HepG2 (cell line): Measurements from ENCODE around the gene CALML5. TPM values are rescaled to one million over a fixed set of nuclear protein-coding genes. Genes with fewer than 3 reads are reported as not detected.
A peak's percentile ranks its signal among the peaks of the same experiment; 100 is the strongest.

Experiments
- ATAC-seq: fragments of 200-7000 bp; cut with Tn5 transposase; 3 replicates; pipeline ENCODE4 v1.9.1; 2020; ENCODE audit warnings: mild to moderate bottlenecking, moderate library complexity
- BruUV-seq: library from RNA; stranded (reverse); fragments of 400-500 nt; replicated peaks from 2 replicates; lab custom pipeline; 2021; lab: Mats Ljungman, UMichigan
- CTCF ChIA-PET: fragments of 300-600 bp; formaldehyde crosslinking; extraction: SDS; loops from one replicate; lab custom pipeline; 2021; ENCODE audit warnings: low total read pairs, inconsistent platforms, low intra/inter-chr PET ratio; lab: Yijun Ruan, JAX
- POLR2A ChIA-PET: fragments of 350-600 bp; sonication (Branson Sonifier 250); formaldehyde crosslinking; loops from one replicate; lab custom pipeline; 2020; ENCODE audit warnings: antibody characterized with exemption, inconsistent platforms; lab: Yijun Ruan, JAX
- DNase-seq: peaks from one replicate; pipeline ENCODE4 v3.0.0-alpha.2; 2015; ENCODE audit warnings: low spot score
- FAIRE-seq: peaks from 3 replicates; lab custom pipeline; 2011; peaks lifted over from hg19 to GRCh38; lab: Jason Lieb, UNC
- H2AFZ ChIP-seq: one replicate; pipeline ENCODE4 v1.6.1; 2011; ENCODE audit warnings: low read length, inconsistent platforms
- H3K27ac ChIP-seq: fragments of 300-600 bp; 3 replicates; pipeline ENCODE4 v1.8.0; 2011; ENCODE audit warnings: mixed run types, mild to moderate bottlenecking, mixed read lengths, low read length, inconsistent platforms; ENCODE audit not compliant: insufficient read depth; ENCODE audit errors: extremely low read length
- H3K27me3 ChIP-seq, 2 experiments: fragments of 200-600 bp in 1 of 2; 2 replicates in 1 of 2; 3 replicates in 1 of 2; pipeline versions ENCODE4 v1.6.0 to v1.8.0; 2011; ENCODE audit warnings: low read length in 2 of 2, mild to moderate bottlenecking in 2 of 2, moderate library complexity in 2 of 2, inconsistent platforms in 1 of 2; ENCODE audit not compliant: insufficient read depth in 2 of 2, control insufficient read depth in 1 of 2
- H3K36me3 ChIP-seq, 2 experiments: fragments of 200-600 bp in 1 of 2; replicated peaks in 1 of 2; 2 replicates in 1 of 2; 3 replicates in 1 of 2; pipeline versions ENCODE4 v1.5.1 to v1.8.0; 2011; ENCODE audit warnings: low read length in 2 of 2, inconsistent platforms in 1 of 2; ENCODE audit not compliant: insufficient read depth in 2 of 2, control insufficient read depth in 1 of 2
- H3K4me1 ChIP-seq: 2 replicates; pipeline ENCODE4 v1.5.1; 2012; ENCODE audit warnings: low read length, inconsistent platforms; ENCODE audit not compliant: insufficient read depth
- H3K4me2 ChIP-seq: 2 replicates; pipeline ENCODE4 v1.6.0; 2011; ENCODE audit warnings: low read depth, low read length, inconsistent platforms
- H3K4me3 ChIP-seq, 3 experiments: fragments of 200-600 bp in 1 of 3; sonication (generic), shearing (Covaris generic) in 1 of 3; replicated peaks in 1 of 3; 2 replicates each; pipeline ENCODE4 v1.5.1; 2011 to 2016; ENCODE audit warnings: low read length in 3 of 3, inconsistent platforms in 2 of 3, low read depth in 2 of 3, mild to moderate bottlenecking in 2 of 3, control low read depth in 1 of 3, mixed read lengths in 1 of 3; ENCODE audit not compliant: insufficient read depth in 1 of 3
- H3K79me2 ChIP-seq: one replicate; pipeline ENCODE4 v1.6.1; 2011; ENCODE audit warnings: low read length, inconsistent platforms; ENCODE audit not compliant: insufficient read depth
- H3K9ac ChIP-seq: 2 replicates; pipeline ENCODE4 v1.6.0; 2011; ENCODE audit warnings: mild to moderate bottlenecking, low read depth, low read length, inconsistent platforms; ENCODE audit not compliant: insufficient read depth
- H3K9me3 ChIP-seq: 2 replicates; pipeline ENCODE4 v1.5.1; 2012; ENCODE audit warnings: mild to moderate bottlenecking, low read length
- H4K20me1 ChIP-seq: 2 replicates; pipeline ENCODE4 v1.6.0; 2011; ENCODE audit warnings: inconsistent platforms, mild to moderate bottlenecking, low read length, moderate library complexity; ENCODE audit not compliant: insufficient read depth
- BHLHE40 ChIP-seq: IDR thresholded peaks from 2 replicates; pipeline ENCODE4 v1.6.1; 2011; ENCODE audit warnings: low read length, improper control_type of control experiment
- DBP ChIP-seq: sonication (generic); formaldehyde crosslinking; IDR thresholded peaks from 2 replicates; pipeline ENCODE4 v1.4.0; 2020; ENCODE audit warnings: missing genetic modification reagents; ENCODE audit errors: not compliant biosample characterization
- GTF2F1 ChIP-seq: fragments of 150-350 bp; IDR thresholded peaks from 2 replicates; pipeline ENCODE4 v1.6.1; 2014; ENCODE audit warnings: low read length
- PAXIP1 ChIP-seq: sonication (generic); formaldehyde crosslinking; conservative IDR thresholded peaks from 2 replicates; pipeline ENCODE4 v1.4.0; 2020; ENCODE audit warnings: mild to moderate bottlenecking, missing genetic modification reagents, moderate library complexity
- ZFP37 ChIP-seq: sonication (generic); formaldehyde crosslinking; IDR thresholded peaks from 2 replicates; pipeline ENCODE4 v1.4.0; 2020; ENCODE audit warnings: missing genetic modification reagents, borderline replicate concordance
- ZNF18 ChIP-seq: sonication (generic); formaldehyde crosslinking; IDR thresholded peaks from 2 replicates; pipeline ENCODE4 v1.8.0; 2022; ENCODE audit warnings: mild to moderate bottlenecking, missing genetic modification reagents; ENCODE audit not compliant: insufficient replicate concordance
- ZNF234 ChIP-seq: sonication (generic); formaldehyde crosslinking; conservative IDR thresholded peaks from 2 replicates; pipeline ENCODE4 v1.5.1; 2020; ENCODE audit warnings: mild to moderate bottlenecking, missing genetic modification reagents
- ZNF275 ChIP-seq: sonication (generic); formaldehyde crosslinking; IDR thresholded peaks from 2 replicates; pipeline ENCODE4 v1.8.0; 2022; ENCODE audit warnings: missing genetic modification reagents, mild to moderate bottlenecking, inconsistent platforms, borderline replicate concordance
- ZNF510 ChIP-seq: sonication (generic); formaldehyde crosslinking; IDR thresholded peaks from 2 replicates; pipeline ENCODE4 v1.4.0; 2020; ENCODE audit warnings: low read depth, mild to moderate bottlenecking, missing genetic modification reagents
- ZNF709 ChIP-seq: sonication (generic); formaldehyde crosslinking; IDR thresholded peaks from 2 replicates; pipeline ENCODE4 v1.5.0; 2020; ENCODE audit warnings: mild to moderate bottlenecking, missing genetic modification reagents
- WGBS: methylation state at CpG from one replicate; pipeline ENCODE4 v1.1.6; 2017; ENCODE audit warnings: low lambda C conversion rate; 5-methylcytosine and 5-hydroxymethylcytosine counted together
- in situ Hi-C: cut with HindIII; loops from 2 replicates; pipeline ENCODE4 v1.10.0; 2017; ENCODE audit warnings: low pct_unique_long_range_greater_than_20kb; ENCODE audit not compliant: extremely low pct_ligation_motif_present
- intact Hi-C: fragments of 100-400 bp; cut with micrococcal nuclease; formaldehyde crosslinking; loops from one replicate; pipeline ENCODE4 v1.10.0; 2022; ENCODE audit not compliant: unreplicated experiment
- polyA plus RNA-seq, 8 experiments: library from polyadenylated mRNA; depleted of rRNA in 3 of 8; stranded (reverse) in 7 of 8; unstranded in 1 of 8; fragments of >200 nt; fragmentation: Illumina TruSeq in 4 of 8; extraction: Trizol in 4 of 8; gene quantifications; 2 replicates each; pipeline versions ENCODE4 v1.2.1 to v1.2.3, GENCODE V29; 2011 to 2016; ENCODE audit warnings: low read depth in 4 of 8, missing spikeins in 1 of 8, mixed read lengths in 1 of 8; ENCODE audit not compliant: insufficient read depth in 1 of 8
- total RNA-seq, 5 experiments: library from RNA; depleted of rRNA; stranded (reverse); fragments of >200 nt; fragmentation: Illumina TruSeq; extraction: Trizol; gene quantifications; 2 replicates each; pipeline ENCODE4 v1.2.3, GENCODE V29; 2016; ENCODE audit warnings: low read depth in 1 of 5
- TF ChIP-seq, protein P1 (sequence below): sonication (generic); formaldehyde crosslinking; IDR thresholded peaks from 2 replicates; pipeline ENCODE4 v1.9.0; 2021; ENCODE audit warnings: missing genetic modification reagents, borderline replicate concordance

Gene CALML5
- total and polyA plus RNA-seq, 2 of the 13 experiments (the other 11 are each of a cell fraction or from before 2014, with no cell fraction given) = not detected

- TF ChIP-seq GTF2F1 = no peak
- TF ChIP-seq ZNF18 (CRISPR knock-in tag) = no peak
- TF ChIP-seq PAXIP1 (CRISPR knock-in tag) = no peak
Measured at GRCh38 chr10:5545011-5545410, 45.6 kb upstream of the CALML5 start (continued).

GRCh38 chr10:5544216-5544805, 44.9 kb upstream of the CALML5 start:
- H3K4me2 ChIP-seq = no peak overlapping the region
- FAIRE-seq = peak; percentile 44
- H3K4me3 ChIP-seq = no peak overlapping the region
- DNase-seq = no peak
- peaks cover 60% of the 10 kb centered on the region for H3K4me1 ChIP-seq
- no peaks in the 10 kb centered on the region; a peak in 1 of 5 replicates for H3K27me3 ChIP-seq
- in situ Hi-C loops (no loop called here), intact Hi-C loops (no loop called here)
- POLR2A ChIA-PET = no interaction called here
- H4K20me1 ChIP-seq = no peaks in the 10 kb centered on the region
- no TSS peak for BruUV-seq
- 97% methylated on average over 6 of the region's 6 CpGs for WGBS
- ATAC-seq = no peak
- CTCF ChIA-PET = no interaction called here
- no peaks in the 10 kb centered on the region for H3K79me2 ChIP-seq
- no peak overlapping the region for H3K9ac ChIP-seq
- no peaks in the 10 kb centered on the region for H3K36me3 ChIP-seq
- H2AFZ ChIP-seq = no peak overlapping the region
- TF ChIP-seq ZNF234 (CRISPR knock-in tag) (no peak), ZNF275 (CRISPR knock-in tag) (no peak), ZFP37 (CRISPR knock-in tag) (no peak), BHLHE40 (no peak), ZNF510 (CRISPR knock-in tag) (no peak), ZNF709 (CRISPR knock-in tag) (no peak), DBP (CRISPR knock-in tag) (no peak)
- TF ChIP-seq, protein P1, sequence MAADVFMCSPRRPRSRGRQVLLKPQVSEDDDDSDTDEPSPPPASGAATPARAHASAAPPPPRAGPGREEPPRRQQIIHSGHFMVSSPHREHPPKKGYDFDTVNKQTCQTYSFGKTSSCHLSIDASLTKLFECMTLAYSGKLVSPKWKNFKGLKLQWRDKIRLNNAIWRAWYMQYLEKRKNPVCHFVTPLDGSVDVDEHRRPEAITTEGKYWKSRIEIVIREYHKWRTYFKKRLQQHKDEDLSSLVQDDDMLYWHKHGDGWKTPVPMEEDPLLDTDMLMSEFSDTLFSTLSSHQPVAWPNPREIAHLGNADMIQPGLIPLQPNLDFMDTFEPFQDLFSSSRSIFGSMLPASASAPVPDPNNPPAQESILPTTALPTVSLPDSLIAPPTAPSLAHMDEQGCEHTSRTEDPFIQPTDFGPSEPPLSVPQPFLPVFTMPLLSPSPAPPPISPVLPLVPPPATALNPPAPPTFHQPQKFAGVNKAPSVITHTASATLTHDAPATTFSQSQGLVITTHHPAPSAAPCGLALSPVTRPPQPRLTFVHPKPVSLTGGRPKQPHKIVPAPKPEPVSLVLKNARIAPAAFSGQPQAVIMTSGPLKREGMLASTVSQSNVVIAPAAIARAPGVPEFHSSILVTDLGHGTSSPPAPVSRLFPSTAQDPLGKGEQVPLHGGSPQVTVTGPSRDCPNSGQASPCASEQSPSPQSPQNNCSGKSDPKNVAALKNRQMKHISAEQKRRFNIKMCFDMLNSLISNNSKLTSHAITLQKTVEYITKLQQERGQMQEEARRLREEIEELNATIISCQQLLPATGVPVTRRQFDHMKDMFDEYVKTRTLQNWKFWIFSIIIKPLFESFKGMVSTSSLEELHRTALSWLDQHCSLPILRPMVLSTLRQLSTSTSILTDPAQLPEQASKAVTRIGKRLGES (CRISPR knock-in tag) = no peak
- peaks cover 20% of the 10 kb centered on the region for H3K9me3 ChIP-seq
- H3K27ac ChIP-seq = no peak overlapping the region
